GM18519 (cell line): ENCODE results near the gene EXOC3L4.

Experiments
- ATAC-seq: cut with Tn5 transposase; IDR thresholded peaks from one replicate; pipeline ENCODE4 v1.9.1; 2021; ENCODE audit warnings: mild to moderate bottlenecking, moderate library complexity; ENCODE audit not compliant: unreplicated experiment, low FRiP score

The EXOC3L4 gene

GRCh38 chr14:103070263-103070885, 24.2 kb upstream of the EXOC3L4 start:
- no peak for ATAC-seq

- ATAC-seq: no peak
Observed at GRCh38 chr14:103070971-103071542, 23.5 kb upstream of the EXOC3L4 start.

- ATAC-seq: no peak
Observed at GRCh38 chr14:103071544-103072251, 22.8 kb upstream of the EXOC3L4 start.

- no peak for ATAC-seq
Observed at GRCh38 chr14:103072595-103073366, 21.7 kb upstream of the EXOC3L4 start.

GRCh38 chr14:103073367-103073875, 21.1 kb upstream of the EXOC3L4 start:
- no peak for ATAC-seq

GRCh38 chr14:103073876-103074728, 20.4 kb upstream of the EXOC3L4 start:
- no peak for ATAC-seq

GRCh38 chr14:103074729-103075367, 19.7 kb upstream of the EXOC3L4 start:
- no peak for ATAC-seq

- no peak for ATAC-seq
Observed at GRCh38 chr14:103078420-103078749, 16.1 kb upstream of the EXOC3L4 start.

GRCh38 chr14:103078860-103079587, 15.5 kb upstream of the EXOC3L4 start:
- no peak for ATAC-seq

- no peak for ATAC-seq
Observed at GRCh38 chr14:103081951-103082350, 12.6 kb upstream of the EXOC3L4 start.

- no peak for ATAC-seq
Observed at GRCh38 chr14:103084021-103084919, 10.3 kb upstream of the EXOC3L4 start, which contains the start of gene LBHD2. TSS of gene LBHD2 (plus strand) at chr14:103084210. CDS start at chr14:103086013, 1,803 bp downstream.

- ATAC-seq: no peak
Observed at GRCh38 chr14:103085106-103086091, 9.1 kb upstream of the EXOC3L4 start.

- no peak for ATAC-seq
Observed at GRCh38 chr14:103086771-103087342, 7.7 kb upstream of the EXOC3L4 start.

GRCh38 chr14:103087343-103087835, 7.1 kb upstream of the EXOC3L4 start:
- no peak for ATAC-seq

- ATAC-seq: no peak
Observed at GRCh38 chr14:103088921-103089320, 5.6 kb upstream of the EXOC3L4 start.
